WI38 (cell line): Measurements from ENCODE around the gene NFIX.
A peak's percentile ranks its signal among the peaks of the same experiment; 100 is the strongest.
"Not testable (repeated sequence)": the region's sequence is repeated elsewhere in the genome, so short reads cannot be mapped to it uniquely, and the experiment has no call there.

Experiments used
- H3K4me3 ChIP-seq: 2 replicates; pipeline ENCODE4 v1.5.1; 2011; ENCODE audit warnings: low read depth, mild to moderate bottlenecking, control low read depth, low read length
- TF ChIP-seq, protein P1 (sequence below): IDR thresholded peaks from 2 replicates; pipeline ENCODE4 v1.5.1; 2012; ENCODE audit warnings: low read depth, mild to moderate bottlenecking, control low read depth, low read length

The NFIX gene

DNA sequence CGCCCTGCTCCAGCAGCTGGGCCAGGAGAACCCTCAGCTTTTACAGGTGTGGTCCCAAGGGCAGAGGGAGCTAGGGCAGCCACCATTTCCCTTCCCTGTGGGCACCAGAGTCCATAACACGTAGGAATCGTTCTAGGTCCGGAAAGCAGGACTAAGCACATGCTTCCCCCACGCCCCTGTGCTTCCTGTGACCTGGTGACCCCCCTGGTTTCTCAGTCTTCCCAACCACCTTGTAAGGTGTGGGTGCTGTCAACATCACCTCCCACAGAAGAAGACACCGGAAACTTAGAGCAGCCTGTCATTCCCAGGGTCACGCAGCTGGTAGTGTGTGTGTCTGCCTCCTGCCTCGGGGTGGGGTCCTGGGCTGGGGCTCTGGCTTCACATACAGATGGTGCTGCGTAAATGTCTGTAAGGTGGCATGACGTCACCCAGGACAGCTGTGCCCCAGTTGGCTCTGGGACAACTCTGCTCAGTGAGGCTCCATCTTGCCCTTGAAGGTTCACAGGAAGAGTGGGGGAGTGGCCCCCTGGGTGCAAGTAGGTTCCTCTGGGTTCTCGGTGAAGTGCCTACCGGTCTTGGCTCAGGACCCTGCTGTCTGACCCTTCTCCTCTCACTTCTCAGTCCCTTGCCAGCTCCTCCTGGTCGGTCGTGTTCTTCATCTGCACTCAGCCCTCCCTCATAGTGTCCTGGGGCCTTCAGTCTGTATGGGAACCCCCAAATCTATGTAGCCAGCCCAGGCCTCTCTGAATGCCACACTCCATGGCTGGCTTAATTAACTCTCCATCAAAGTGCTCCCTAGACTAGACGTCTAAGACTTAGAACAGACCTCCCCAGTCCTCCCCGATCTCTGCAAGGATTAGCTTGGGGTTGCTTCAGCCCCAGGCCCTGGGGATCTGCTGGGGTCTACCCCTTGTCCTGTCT is 45.7 kb upstream of the NFIX start:
- H3K4me3 ChIP-seq, result no peak overlapping the region
- TF ChIP-seq, protein P1, sequence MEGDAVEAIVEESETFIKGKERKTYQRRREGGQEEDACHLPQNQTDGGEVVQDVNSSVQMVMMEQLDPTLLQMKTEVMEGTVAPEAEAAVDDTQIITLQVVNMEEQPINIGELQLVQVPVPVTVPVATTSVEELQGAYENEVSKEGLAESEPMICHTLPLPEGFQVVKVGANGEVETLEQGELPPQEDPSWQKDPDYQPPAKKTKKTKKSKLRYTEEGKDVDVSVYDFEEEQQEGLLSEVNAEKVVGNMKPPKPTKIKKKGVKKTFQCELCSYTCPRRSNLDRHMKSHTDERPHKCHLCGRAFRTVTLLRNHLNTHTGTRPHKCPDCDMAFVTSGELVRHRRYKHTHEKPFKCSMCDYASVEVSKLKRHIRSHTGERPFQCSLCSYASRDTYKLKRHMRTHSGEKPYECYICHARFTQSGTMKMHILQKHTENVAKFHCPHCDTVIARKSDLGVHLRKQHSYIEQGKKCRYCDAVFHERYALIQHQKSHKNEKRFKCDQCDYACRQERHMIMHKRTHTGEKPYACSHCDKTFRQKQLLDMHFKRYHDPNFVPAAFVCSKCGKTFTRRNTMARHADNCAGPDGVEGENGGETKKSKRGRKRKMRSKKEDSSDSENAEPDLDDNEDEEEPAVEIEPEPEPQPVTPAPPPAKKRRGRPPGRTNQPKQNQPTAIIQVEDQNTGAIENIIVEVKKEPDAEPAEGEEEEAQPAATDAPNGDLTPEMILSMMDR, result no peak

DNA sequence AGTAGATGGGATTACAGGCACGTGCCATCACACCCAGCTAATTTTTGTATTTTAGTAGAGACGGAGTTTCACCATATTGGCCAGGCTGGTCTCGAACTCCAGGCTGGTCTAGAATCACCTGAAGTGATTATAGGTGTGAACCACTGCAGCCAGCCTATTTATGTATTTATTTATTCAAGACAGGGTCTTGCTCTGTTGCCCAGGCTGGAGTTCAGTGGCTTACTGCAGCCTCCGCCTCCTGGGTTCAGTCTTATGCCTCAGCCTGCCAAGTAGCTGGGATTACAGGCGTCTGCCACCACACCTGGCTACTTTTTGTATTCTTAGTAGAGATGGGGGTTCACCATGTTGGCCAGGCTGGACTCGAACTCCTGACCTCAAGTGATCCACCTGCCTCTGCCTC is 43.2 kb upstream of the NFIX start:
- H3K4me3 ChIP-seq, result not testable (repeated sequence)

DNA sequence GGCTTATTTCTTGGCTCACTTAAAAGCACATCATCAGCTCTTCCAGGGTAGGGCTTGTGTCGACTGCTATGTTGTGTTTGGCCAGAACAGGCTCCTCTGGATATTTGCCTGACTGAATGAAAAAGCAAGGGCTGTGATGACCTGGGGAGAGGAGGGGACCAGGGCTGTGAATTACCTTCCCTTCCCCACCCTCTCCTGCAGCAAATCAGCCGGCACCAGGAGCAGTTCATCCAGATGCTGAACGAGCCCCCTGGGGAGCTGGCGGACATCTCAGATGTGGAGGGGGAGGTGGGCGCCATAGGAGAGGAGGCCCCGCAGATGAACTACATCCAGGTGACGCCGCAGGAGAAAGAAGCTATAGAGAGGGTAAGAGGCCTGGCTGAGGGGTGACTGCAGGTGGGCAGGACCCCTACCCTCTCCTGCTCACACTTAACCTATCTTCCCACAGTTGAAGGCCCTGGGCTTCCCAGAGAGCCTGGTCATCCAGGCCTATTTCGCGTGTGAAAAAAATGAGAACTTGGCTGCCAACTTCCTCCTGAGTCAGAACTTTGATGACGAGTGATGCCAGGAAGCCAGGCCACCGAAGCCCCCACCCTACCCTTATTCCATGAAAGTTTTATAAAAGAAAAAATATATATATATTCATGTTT is 42.7 kb upstream of the NFIX start:
- no peak overlapping the region for H3K4me3 ChIP-seq
- TF ChIP-seq, protein P1, result no peak

DNA sequence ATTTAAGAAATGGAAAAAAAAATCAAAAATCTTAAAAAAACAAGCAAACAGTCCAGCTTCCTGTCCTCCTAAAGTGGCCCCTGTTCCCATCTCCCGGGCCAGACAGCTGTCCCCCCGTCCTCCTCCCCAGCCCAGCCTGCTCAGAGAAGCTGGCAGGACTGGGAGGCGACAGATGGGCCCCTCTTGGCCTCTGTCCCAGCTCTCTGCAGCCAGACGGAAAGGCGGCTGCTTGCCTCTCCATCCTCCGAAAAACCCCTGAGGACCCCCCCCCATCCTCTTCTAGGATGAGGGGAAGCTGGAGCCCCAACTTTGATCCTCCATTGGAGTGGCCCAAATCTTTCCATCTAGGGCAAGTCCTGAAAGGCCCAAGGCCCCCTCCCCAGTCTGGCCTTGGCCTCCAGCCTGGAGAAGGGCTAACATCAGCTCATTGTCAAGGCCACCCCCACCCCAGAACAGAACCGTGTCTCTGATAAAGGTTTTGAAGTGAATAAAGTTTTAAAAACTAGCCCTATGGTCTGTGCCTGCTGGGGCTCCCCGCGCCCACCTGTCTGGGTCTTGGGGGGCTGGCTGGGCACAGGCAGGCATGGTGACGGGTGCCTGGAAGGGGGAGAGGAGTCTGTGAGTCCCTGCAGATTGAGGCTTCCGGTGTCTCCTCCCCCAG is 42.0 kb upstream of the NFIX start:
- H3K4me3 ChIP-seq, result no peak overlapping the region
- TF ChIP-seq, protein P1, result no peak

DNA sequence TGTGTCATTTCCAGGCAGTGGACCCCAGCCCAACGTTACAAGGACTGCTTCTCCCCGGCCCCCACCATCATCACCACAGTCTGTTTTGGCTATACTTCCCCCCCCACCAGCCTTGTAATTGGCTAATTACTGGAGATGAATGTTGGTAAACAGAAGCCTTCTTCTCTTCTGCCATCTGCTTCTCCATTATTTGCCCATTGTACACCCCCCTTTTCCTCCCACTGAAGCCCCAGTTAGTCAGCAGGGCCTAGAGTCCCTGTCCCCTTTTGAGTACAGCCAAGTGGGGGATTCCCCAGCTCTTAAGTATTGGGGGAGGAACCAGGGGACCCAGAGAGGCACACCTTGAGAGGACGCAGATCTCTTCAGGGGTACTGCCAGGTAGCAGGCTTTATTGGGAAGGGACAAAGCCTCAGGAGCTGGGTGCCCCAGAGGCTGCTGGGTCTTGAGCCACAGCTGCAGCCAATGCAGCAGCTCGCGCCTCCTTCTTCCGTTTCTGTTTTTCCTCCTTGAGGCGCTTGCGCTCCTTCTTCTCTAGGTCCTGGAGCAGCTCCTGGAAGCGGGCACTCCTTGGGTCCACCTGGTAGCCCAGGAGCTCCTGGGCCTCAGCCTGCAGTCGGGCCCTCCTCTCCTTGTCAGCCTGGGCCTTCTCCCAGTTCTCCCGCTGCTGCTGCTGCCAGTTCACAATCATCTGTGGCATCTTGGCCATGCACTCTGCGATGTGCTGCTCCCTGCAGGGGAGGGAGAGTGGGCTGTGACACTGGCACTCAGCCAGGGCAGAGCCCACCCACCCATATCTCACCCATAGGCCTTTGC is 41.3 kb upstream of the NFIX start:
- H3K4me3 ChIP-seq, result no peak overlapping the region
- TF ChIP-seq, protein P1, result no peak

DNA sequence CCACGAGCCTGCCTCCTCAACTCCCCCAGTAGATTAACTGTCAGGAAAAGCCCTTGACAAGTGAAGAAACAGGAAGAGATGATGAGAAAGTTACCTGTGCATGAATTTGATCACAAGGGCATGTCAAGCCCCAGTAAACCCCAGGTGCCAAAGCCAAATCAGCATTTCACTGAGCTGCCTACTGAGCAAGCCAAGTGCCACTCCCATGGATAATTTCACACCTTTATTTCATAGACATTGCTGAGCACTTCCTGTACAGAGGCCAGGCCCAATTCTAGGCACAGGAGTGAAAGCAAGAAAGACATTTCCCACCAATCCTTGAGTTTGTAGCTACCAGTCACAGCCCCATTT is 40.7 kb upstream of the NFIX start:
- H3K4me3 ChIP-seq, result no peak overlapping the region
- TF ChIP-seq, protein P1, result no peak

DNA sequence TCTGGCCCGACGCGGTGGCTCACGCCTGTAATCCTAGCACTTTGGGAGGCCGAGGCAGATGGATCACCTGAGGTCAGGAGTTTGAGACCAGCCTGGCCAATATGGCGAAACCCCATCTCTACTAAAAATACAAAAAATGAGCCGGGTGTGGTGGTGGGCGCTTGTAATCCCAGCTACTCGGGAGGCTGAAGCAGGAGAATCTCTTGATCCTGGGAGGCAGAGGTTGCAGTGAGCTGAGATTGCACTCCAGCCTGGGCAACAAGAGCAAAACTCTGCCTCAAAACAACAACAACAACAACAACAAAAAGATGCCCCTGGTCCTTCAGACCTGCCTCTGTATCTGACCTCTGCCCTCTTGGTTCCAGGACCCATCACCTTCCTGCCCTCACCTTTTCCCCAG is 39.7 kb upstream of the NFIX start:
- H3K4me3 ChIP-seq, result peak overlapping the region; percentile 86
